Measurements from ENCODE around the gene COQ9. TPM values are rescaled to one million over a fixed set of nuclear protein-coding genes. Genes with fewer than 3 reads are reported as not detected.

The COQ9 gene
- total and polyA plus RNA-seq, 2 experiments from 2014 or later: 26.6 to 36.3 TPM

DNA sequence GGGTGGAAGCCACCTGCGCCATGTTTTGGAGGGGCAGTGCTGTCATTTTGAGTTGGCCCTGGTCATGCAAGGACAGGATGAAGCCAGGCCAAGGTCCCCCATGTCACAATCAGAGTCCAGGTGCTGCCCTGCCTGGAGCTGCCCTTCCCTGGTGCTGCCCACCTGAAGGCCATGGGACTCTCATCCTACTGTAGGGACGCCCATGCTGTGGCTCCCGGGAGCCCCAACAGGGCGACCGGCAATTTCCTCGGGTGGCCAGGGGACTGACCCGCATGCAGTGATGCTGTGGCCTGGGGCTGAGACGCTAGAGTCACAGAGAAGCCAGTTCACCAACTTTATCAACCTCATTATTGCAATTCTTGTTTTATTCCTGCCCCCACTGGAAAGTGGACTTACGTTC is 34.7 kb upstream of the COQ9 start (continued):
- TF ChIP-seq, protein P1, sequence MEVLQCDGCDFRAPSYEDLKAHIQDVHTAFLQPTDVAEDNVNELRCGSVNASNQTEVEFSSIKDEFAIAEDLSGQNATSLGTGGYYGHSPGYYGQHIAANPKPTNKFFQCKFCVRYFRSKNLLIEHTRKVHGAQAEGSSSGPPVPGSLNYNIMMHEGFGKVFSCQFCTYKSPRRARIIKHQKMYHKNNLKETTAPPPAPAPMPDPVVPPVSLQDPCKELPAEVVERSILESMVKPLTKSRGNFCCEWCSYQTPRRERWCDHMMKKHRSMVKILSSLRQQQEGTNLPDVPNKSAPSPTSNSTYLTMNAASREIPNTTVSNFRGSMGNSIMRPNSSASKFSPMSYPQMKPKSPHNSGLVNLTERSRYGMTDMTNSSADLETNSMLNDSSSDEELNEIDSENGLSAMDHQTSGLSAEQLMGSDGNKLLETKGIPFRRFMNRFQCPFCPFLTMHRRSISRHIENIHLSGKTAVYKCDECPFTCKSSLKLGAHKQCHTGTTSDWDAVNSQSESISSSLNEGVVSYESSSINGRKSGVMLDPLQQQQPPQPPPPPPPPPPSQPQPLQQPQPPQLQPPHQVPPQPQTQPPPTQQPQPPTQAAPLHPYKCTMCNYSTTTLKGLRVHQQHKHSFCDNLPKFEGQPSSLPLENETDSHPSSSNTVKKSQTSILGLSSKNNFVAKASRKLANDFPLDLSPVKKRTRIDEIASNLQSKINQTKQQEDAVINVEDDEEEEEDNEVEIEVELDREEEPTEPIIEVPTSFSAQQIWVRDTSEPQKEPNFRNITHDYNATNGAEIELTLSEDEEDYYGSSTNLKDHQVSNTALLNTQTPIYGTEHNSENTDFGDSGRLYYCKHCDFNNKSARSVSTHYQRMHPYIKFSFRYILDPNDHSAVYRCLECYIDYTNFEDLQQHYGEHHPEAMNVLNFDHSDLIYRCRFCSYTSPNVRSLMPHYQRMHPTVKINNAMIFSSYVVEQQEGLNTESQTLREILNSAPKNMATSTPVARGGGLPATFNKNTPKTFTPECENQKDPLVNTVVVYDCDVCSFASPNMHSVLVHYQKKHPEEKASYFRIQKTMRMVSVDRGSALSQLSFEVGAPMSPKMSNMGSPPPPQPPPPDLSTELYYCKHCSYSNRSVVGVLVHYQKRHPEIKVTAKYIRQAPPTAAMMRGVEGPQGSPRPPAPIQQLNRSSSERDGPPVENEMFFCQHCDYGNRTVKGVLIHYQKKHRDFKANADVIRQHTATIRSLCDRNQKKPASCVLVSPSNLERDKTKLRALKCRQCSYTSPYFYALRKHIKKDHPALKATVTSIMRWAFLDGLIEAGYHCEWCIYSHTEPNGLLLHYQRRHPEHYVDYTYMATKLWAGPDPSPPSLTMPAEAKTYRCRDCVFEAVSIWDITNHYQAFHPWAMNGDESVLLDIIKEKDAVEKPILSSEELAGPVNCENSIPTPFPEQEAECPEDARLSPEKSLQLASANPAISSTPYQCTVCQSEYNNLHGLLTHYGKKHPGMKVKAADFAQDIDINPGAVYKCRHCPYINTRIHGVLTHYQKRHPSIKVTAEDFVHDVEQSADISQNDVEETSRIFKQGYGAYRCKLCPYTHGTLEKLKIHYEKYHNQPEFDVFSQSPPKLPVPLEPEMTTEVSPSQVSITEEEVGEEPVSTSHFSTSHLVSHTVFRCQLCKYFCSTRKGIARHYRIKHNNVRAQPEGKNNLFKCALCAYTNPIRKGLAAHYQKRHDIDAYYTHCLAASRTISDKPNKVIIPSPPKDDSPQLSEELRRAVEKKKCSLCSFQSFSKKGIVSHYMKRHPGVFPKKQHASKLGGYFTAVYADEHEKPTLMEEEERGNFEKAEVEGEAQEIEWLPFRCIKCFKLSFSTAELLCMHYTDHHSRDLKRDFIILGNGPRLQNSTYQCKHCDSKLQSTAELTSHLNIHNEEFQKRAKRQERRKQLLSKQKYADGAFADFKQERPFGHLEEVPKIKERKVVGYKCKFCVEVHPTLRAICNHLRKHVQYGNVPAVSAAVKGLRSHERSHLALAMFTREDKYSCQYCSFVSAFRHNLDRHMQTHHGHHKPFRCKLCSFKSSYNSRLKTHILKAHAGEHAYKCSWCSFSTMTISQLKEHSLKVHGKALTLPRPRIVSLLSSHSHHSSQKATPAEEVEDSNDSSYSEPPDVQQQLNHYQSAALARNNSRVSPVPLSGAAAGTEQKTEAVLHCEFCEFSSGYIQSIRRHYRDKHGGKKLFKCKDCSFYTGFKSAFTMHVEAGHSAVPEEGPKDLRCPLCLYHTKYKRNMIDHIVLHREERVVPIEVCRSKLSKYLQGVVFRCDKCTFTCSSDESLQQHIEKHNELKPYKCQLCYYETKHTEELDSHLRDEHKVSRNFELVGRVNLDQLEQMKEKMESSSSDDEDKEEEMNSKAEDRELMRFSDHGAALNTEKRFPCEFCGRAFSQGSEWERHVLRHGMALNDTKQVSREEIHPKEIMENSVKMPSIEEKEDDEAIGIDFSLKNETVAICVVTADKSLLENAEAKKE (CRISPR knock-in tag; IDR thresholded peaks at IDR 0.05): no peak
- TF ChIP-seq CREB1 (CRISPR knock-in tag; IDR thresholded peaks at IDR 0.05; ENCODE audit: low read depth) (no peak), ZNF331 (CRISPR knock-in tag; IDR thresholded peaks at IDR 0.05; ENCODE audit: low read depth) (no peak), ZNF114 (CRISPR knock-in tag; IDR thresholded peaks at IDR 0.05) (no peak)
- TF ChIP-seq, protein P2, sequence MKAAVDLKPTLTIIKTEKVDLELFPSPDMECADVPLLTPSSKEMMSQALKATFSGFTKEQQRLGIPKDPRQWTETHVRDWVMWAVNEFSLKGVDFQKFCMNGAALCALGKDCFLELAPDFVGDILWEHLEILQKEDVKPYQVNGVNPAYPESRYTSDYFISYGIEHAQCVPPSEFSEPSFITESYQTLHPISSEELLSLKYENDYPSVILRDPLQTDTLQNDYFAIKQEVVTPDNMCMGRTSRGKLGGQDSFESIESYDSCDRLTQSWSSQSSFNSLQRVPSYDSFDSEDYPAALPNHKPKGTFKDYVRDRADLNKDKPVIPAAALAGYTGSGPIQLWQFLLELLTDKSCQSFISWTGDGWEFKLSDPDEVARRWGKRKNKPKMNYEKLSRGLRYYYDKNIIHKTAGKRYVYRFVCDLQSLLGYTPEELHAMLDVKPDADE (IDR thresholded peaks at IDR 0.05): no peak

DNA sequence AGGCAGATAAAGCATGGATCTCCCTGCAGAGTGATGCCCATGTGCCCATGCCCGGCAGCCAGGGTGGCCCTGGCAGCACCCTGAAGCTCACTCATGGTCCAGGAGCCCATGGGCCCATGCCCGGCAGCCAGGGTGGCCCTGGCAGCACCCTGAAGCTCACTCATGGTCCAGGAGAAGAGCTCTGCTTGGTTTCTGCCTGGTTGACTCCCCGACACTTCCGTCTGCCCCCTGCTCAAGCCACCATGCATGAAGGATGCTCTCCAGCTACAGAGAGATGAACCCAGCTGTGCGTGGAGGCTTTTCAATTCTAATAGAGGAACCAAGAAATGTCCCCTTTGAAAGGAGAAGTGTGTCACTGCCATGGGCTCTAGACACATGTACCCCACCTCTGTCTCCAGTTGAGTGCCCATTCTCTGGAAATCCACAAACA is 34.0 kb upstream of the COQ9 start:
- DNase-seq (ENCODE audit: low spot score) (no peak), ATAC-seq (no peak)
- no peaks in the 10 kb centered on the region for H3K9me3 Mint-ChIP-seq
- Histone ChIP-seq H3F3A (replicated peaks; ENCODE audit: low read depth) (peaks cover 4% of the 10 kb centered on the region), H3K27ac (ENCODE audit: low read depth) (no peak overlapping the region), H2AFZ (no peak overlapping the region), H3K79me2 (replicated peaks; ENCODE audit: insufficient read depth) (no peaks in the 10 kb centered on the region), H3K4me2 (no peak overlapping the region), H3K27me3 (ENCODE audit: insufficient read depth) (no peaks in the 10 kb centered on the region), H4K20me1 (replicated peaks; ENCODE audit: insufficient read depth) (no peaks in the 10 kb centered on the region), H3K9me2 (ENCODE audit: insufficient read depth) (no peaks in the 10 kb centered on the region), H3K4me1 (ENCODE audit: insufficient read depth) (no peaks in the 10 kb centered on the region; the same call in 1 of the 2 replicates), H3K4me3 (no peak overlapping the region), H3K36me3 (ENCODE audit: insufficient read depth) (no peaks in the 10 kb centered on the region)
- no peak overlapping the region for H3K27ac Mint-ChIP-seq
- no peaks in the 10 kb centered on the region for H3K36me3 Mint-ChIP-seq (ENCODE audit: low read depth)
- H3K27me3 Mint-ChIP-seq (ENCODE audit: insufficient read depth, low read depth, poor library complexity): peaks cover 11% of the 10 kb centered on the region
- no peak overlapping the region for H3K4me3 Mint-ChIP-seq
- peaks cover 23% of the 10 kb centered on the region for H3K4me1 Mint-ChIP-seq
- TF ChIP-seq ZNF331 (CRISPR knock-in tag; IDR thresholded peaks at IDR 0.05; ENCODE audit: low read depth) (no peak), POLR2AphosphoS5 (IDR thresholded peaks at IDR 0.05; ENCODE audit: low read depth) (no peak), JUNB (IDR thresholded peaks at IDR 0.05; ENCODE audit: unreplicated experiment) (no peak), CREB1 (CRISPR knock-in tag; IDR thresholded peaks at IDR 0.05; ENCODE audit: low read depth) (no peak)
- TF ChIP-seq, protein P3, sequence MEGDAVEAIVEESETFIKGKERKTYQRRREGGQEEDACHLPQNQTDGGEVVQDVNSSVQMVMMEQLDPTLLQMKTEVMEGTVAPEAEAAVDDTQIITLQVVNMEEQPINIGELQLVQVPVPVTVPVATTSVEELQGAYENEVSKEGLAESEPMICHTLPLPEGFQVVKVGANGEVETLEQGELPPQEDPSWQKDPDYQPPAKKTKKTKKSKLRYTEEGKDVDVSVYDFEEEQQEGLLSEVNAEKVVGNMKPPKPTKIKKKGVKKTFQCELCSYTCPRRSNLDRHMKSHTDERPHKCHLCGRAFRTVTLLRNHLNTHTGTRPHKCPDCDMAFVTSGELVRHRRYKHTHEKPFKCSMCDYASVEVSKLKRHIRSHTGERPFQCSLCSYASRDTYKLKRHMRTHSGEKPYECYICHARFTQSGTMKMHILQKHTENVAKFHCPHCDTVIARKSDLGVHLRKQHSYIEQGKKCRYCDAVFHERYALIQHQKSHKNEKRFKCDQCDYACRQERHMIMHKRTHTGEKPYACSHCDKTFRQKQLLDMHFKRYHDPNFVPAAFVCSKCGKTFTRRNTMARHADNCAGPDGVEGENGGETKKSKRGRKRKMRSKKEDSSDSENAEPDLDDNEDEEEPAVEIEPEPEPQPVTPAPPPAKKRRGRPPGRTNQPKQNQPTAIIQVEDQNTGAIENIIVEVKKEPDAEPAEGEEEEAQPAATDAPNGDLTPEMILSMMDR (conservative IDR thresholded peaks at IDR 0.05; ENCODE audit: low read depth in 2 of 2): no peak

Measured in GM23338 (cell line).